ENCODE measurements around the gene HACD3. TPM values are rescaled to one million over a fixed set of nuclear protein-coding genes. Genes with fewer than 3 reads are reported as not detected.
"Not testable (repeated sequence)": the region's sequence is repeated elsewhere in the genome, so short reads cannot be mapped to it uniquely, and the experiment has no call there.

HACD3 gene
- total RNA-seq, 2 donors from 2014 or later = 36.0 to 68.7 TPM

DNA sequence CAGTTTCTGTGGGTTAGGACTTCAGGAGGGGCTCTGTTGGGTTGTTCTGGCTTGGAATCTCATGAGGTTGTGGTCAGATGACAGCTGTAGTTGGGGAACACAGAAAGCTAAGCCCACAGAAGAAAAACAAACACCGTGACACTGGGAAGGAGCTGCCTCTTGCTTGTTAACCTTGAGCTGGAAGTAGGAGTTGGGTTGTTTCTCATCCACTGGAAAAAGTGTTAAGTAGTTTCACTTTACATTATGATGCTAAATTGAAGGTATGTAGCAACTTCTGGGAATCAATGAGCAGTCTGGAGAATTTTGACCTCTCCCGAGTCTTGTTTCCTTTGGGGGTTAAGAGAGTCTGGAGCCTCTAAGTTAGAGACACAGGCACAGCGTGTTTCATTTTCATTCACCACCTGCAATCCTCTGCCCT, 20.4 kb downstream of the HACD3 start:
- no peak overlapping the region for H3K27ac ChIP-seq
- no peak overlapping the region for H3K4me3 ChIP-seq
- H3K27me3 ChIP-seq = no peaks in the 10 kb centered on the region
- H3K9ac ChIP-seq (ENCODE audit: low read depth in 2 of 2, low read length in 2 of 2) = no peak overlapping the region
- H3K36me3 ChIP-seq = no peaks in the 10 kb centered on the region
- TF ChIP-seq, protein P1, sequence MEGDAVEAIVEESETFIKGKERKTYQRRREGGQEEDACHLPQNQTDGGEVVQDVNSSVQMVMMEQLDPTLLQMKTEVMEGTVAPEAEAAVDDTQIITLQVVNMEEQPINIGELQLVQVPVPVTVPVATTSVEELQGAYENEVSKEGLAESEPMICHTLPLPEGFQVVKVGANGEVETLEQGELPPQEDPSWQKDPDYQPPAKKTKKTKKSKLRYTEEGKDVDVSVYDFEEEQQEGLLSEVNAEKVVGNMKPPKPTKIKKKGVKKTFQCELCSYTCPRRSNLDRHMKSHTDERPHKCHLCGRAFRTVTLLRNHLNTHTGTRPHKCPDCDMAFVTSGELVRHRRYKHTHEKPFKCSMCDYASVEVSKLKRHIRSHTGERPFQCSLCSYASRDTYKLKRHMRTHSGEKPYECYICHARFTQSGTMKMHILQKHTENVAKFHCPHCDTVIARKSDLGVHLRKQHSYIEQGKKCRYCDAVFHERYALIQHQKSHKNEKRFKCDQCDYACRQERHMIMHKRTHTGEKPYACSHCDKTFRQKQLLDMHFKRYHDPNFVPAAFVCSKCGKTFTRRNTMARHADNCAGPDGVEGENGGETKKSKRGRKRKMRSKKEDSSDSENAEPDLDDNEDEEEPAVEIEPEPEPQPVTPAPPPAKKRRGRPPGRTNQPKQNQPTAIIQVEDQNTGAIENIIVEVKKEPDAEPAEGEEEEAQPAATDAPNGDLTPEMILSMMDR (IDR thresholded peaks at IDR 0.05) = no peak
- no peaks in the 10 kb centered on the region for H3K9me3 ChIP-seq
- no peaks in the 10 kb centered on the region for H3K4me1 ChIP-seq
- intact Hi-C loops (cut with DNase I) = no loop called here
- DNase-seq = no peak

DNA sequence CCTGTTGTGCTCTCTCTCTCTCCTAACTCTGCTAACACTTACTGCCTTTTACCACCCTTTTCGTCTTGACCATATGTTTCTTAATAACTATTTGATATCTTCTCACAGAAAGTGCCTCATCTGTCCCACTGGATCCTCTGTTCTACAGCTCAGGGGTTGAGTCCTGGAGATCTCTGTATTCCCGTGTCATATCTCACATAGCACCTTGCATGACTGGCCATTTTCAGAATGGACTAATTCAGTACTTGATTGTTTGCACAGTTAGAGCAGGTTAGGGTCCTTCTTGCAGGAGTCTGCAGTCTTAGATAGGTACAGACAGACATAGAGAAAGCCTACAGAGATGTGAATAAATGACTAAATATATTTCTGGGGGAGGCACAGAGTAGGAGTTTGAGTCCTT, 20.9 kb downstream of the HACD3 start:
- TF ChIP-seq, protein P1 (IDR thresholded peaks at IDR 0.05) = no peak
- no peaks in the 10 kb centered on the region for H3K4me1 ChIP-seq
- intact Hi-C loops (cut with DNase I) = no loop called here
- no peak overlapping the region for H3K9ac ChIP-seq (ENCODE audit: low read depth in 2 of 2, low read length in 2 of 2)
- H3K4me3 ChIP-seq = no peak overlapping the region
- H3K27me3 ChIP-seq = no peaks in the 10 kb centered on the region
- H3K9me3 ChIP-seq = no peaks in the 10 kb centered on the region
- no peak overlapping the region for H3K27ac ChIP-seq
- no peaks in the 10 kb centered on the region for H3K36me3 ChIP-seq
- DNase-seq = no peak

GRCh38 chr15:65552851-65553250, 22.6 kb downstream of the HACD3 start:
- H3K27me3 ChIP-seq; H3K27ac ChIP-seq; intact Hi-C loops (cut with DNase I); H3K4me1 ChIP-seq; H3K4me3 ChIP-seq; DNase-seq; H3K9me3 ChIP-seq; H3K9ac ChIP-seq (ENCODE audit: low read depth in 2 of 2, low read length in 2 of 2); H3K36me3 ChIP-seq: not testable (repeated sequence)

GRCh38 chr15:65553691-65554090, 23.4 kb downstream of the HACD3 start:
- no peak for DNase-seq
- intact Hi-C loops (cut with DNase I) = no loop called here
- no peaks in the 10 kb centered on the region for H3K36me3 ChIP-seq

GRCh38 chr15:65556622-65557021, 26.4 kb downstream of the HACD3 start:
- H3K9ac ChIP-seq (ENCODE audit: low read depth in 2 of 2, low read length in 2 of 2) = no peak overlapping the region
- H3K4me3 ChIP-seq = no peak overlapping the region
- no peak overlapping the region for H3K27ac ChIP-seq
- intact Hi-C loops (cut with DNase I) = no loop called here
- H3K27me3 ChIP-seq = no peaks in the 10 kb centered on the region
- DNase-seq = no peak
- H3K36me3 ChIP-seq = no peaks in the 10 kb centered on the region
- H3K4me1 ChIP-seq = no peaks in the 10 kb centered on the region
- H3K9me3 ChIP-seq = no peaks in the 10 kb centered on the region
- TF ChIP-seq, protein P1 (IDR thresholded peaks at IDR 0.05) = no peak

More at GRCh38 chr15:65553691-65554090, 23.4 kb downstream of the HACD3 start:
- no peaks in the 10 kb centered on the region for H3K27me3 ChIP-seq
- H3K9ac ChIP-seq (ENCODE audit: low read depth in 2 of 2, low read length in 2 of 2) = no peak overlapping the region
- TF ChIP-seq, protein P1 (IDR thresholded peaks at IDR 0.05) = no peak
- H3K4me1 ChIP-seq = no peaks in the 10 kb centered on the region
- H3K27ac ChIP-seq = no peak overlapping the region
- H3K9me3 ChIP-seq = no peaks in the 10 kb centered on the region
- H3K4me3 ChIP-seq = no peak overlapping the region

DNA sequence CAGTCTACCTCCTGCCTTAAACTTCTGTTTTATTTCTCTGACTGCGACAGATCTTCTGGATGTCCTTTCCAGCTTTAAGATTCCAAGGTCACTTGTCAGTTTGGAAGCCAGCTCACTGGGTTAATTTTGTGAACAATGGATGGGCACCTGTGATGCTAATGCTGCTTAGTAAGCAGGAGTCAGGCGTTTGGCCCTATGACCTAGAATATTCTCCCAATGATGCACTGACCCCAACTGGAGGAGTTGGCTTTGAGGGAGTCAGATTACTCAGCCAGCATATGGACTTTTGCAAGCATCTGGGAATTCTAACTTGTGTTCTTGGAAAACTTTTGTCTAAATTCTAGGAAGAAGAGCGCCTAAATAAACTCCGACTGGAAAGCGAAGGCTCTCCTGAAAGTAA, 28.1 kb downstream of the HACD3 start:
- H3K4me1 ChIP-seq = no peaks in the 10 kb centered on the region
- H3K36me3 ChIP-seq = peaks cover 3% of the 10 kb centered on the region
- H3K27ac ChIP-seq = no peak overlapping the region
- intact Hi-C loops (cut with DNase I) = no loop called here
- DNase-seq = no peak
- H3K4me3 ChIP-seq = no peak overlapping the region
- no peaks in the 10 kb centered on the region for H3K9me3 ChIP-seq
- H3K9ac ChIP-seq (ENCODE audit: low read depth in 2 of 2, low read length in 2 of 2) = no peak overlapping the region
- H3K27me3 ChIP-seq = no peaks in the 10 kb centered on the region
- TF ChIP-seq, protein P1 (IDR thresholded peaks at IDR 0.05) = no peak
